GM19025 (cell line): Measurements from ENCODE around the gene EEF1AKMT1.
"Not testable (repeated sequence)": the region's sequence is repeated elsewhere in the genome, so short reads cannot be mapped to it uniquely, and the experiment has no call there.

Experiments used
- ATAC-seq: cut with Tn5 transposase; IDR thresholded peaks from one replicate; pipeline ENCODE4 v1.9.1; 2021; ENCODE audit warnings: mild to moderate bottlenecking, low read depth, moderate library complexity; ENCODE audit not compliant: unreplicated experiment

The EEF1AKMT1 gene

DNA sequence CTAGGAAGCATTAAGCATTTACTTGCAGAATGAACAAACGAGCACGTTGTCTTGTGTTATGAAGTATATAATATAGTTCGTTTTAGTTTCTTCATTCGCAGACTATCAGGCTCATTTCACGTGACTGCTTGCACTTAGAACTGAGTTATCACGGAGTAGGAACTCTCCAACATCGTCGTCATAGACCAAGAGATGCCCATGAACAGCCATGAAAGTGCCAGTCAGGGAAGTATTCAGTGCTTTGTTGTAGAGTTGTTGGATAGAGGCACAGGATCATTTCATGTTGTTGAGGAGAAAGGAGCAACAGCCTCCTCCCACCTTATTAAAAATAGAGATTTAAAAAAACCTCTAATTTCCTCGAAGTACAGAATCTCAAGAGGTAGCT lies 71.2 kb downstream of the EEF1AKMT1 start:
- ATAC-seq: no peak

DNA sequence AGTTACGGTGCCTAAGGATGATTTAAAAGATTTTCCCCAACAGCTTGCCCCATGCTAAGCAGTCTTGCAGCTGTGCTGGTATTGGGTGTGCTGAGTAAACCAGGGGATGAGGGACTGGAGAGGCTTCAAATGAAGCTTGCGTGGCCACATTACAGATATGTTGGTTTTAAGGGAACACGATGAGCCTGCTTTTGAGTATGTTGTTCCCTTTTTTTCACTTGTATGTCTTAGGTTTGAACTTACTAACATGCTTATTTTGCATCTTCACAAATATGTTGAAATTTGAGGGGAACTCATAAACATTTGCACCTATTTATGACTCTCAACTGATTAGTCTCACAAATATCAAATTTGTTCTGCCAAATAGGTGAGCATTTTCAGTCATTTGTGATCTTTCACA lies 72.3 kb downstream of the EEF1AKMT1 start:
- no peak for ATAC-seq

DNA sequence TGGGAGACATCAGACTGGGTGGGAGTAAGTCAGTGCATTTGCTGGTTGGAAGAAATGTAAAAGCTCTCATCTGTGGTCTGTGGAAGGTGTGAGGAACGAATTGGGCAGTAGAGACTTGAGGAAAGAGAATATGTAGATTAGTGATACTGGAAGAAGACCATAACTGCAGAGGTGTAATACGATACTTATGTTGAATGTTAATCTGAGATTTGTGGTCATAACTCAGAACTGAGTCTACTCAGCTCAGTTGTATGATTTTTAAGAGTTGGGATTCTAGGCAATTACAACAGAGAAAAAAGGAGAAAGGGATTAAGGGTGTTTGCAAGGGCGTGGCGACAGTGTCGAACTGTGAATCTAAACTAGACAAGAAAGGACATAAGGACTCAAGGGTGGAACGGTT lies 73.5 kb downstream of the EEF1AKMT1 start:
- no peak for ATAC-seq

DNA sequence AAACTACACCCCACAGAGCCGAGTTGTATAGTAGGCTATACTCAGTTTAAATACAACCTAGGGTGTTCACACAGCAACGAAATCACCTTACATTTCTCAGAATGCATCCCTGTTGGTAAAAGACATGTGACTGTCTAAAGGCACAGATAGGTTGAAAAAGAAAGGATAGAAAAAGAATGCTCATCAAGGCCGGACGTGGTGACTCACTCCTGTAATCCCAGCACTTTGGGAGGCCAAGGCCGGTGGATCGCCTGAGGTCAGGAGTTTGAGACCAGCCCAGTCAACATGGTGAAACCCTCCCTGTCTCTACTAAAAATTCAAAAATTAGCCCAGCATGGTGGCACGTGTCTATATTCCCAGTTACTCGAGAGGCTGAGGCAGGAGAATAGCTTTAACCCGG lies 74.0 kb downstream of the EEF1AKMT1 start:
- ATAC-seq: no peak

DNA sequence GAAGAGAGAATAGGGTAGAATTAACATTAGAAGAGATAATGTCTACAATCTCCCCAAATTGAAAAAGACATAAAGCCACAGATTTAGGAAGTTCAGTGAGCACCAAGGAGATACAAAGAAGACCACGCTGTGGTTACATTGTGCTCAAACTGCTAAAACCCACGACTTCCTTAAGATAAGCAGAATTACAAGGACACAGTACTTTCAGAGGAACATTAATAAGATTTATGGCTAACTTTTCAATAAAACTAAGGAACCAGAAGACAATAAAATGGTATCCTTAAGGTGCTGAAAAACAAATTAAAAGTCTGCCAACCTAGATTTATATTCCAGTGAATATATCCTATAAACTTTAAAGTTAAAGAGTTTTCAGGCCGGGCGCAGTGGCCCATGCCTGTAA lies 77.7 kb downstream of the EEF1AKMT1 start:
- no peak for ATAC-seq

DNA sequence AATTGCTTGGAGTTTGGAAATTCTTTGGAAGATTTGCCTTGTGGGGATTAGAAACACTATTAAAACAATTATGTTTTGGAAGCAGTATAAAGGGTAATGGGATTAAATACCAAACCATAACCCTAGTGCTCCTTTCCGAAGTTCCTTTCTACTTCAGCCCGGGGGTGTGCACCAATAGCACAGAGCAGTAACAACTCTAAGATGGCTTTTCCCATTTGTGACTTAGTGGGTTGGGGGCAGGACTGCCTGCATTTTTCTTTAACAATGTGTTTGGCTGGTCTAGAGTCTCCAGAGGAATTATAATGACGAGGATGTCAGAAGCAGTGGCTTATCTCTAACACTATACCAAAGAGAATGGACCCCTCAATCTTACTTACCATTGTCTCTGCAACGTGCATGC lies 82.1 kb downstream of the EEF1AKMT1 start:
- no peak for ATAC-seq

DNA sequence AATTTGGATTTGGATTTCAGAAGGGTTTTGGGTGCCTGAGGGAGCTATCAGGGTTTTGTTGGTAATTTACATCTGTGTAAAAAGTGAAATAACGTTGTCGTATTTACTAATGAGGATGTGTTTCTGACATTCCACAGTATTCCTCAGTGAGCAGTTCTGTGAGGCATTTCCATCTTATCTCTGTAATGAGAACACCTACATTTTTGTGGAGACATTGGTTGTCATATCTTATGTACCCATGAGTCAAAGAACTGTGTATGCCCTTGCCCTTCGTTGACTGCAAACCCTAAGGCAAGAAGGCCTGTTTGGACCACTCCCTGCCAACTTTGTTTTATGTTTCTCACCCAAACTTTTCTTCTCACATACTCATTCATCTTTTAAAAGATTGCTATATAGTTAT lies 84.5 kb downstream of the EEF1AKMT1 start:
- ATAC-seq: no peak

DNA sequence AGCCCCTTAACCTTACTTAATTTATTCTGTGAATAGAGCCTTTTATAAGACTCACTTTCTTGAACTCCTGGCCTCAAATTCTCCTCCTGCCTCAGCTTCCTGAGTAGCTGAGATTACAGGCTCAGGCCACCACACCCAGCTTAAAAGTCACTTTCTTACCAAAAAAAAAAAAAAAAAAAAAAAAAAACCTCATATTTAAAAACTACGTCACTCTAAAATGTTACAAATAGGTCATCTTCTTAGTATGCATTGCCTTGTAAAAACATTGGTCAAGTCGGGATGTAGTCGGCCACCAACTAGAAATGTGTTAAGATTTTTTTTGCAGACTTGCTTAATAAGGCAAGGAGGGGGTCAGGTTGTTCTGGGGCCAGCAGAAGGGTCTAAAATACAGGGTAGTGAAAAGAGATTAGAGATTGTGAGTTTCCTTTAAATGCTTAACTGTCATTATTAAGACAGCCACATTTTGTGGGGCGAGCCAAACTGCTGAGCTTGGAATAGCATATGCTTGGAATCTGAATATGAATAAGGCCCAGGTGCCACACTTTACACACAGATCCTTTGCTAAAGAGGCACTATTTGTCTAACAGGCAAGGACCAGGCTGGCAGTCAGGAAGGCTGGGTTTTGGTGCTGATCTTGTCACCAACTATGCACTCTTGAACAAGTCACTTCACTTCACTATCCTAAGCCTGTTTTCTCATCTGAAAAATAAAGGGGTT lies 86.7 kb downstream of the EEF1AKMT1 start:
- no peak for ATAC-seq

DNA sequence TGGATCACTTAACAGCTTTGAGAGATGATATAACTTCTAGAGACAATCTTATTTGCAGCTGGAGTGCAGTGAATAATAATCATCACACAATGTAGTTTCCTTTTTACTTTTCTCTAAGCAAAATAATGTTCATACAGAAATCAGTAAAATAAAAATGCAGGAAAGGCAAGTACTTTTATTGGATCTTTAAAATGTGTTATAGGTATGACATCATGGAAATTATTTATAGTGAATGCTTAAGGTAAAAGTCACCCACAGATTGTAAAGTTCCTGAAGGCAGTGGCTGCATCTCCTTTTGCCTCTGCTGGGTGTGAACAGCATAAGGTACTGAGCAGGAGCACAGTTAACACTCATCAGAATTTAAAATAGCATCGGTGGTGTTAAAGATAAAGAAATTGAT lies 87.6 kb downstream of the EEF1AKMT1 start:
- ATAC-seq: no peak

DNA sequence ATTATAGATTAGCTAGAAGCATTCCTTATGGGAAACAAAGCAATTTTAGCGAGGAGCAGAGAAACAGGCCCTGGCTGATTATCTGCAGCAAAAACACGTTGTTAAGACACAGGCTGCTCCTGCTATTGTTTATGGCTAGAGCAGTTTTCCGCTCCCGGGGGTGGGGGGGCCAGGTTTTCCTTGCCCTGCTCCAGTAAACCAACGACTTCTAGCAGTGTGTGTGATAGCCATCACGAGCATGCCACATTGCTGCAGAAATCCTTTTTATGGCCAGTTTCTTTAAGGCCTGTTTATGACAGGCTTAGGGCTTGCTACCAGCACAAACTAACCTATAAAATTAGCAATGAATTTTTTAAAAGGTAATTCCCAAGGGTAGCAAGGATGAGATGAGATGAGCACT lies 88.7 kb downstream of the EEF1AKMT1 start:
- ATAC-seq: no peak

DNA sequence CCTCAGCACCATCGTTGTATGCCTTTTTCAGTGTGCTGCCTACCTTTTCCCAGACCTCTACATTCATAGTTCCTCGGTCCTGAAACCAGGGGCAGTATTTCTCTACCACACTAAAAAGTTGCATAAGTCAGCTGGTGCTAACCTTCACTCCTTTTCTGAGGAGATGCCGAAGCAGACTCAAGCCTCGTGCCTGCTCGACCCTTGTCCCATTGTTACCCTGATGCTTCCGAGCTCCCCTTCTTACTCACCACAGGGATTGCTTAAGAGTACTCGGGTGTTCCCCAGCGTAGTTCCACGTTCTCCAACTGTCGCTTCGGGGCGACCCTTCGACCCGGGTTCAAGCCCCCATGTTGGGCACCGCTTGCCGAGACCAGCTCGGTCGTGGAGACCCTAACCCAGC lies 89.2 kb downstream of the EEF1AKMT1 start:
- no peak for ATAC-seq

DNA sequence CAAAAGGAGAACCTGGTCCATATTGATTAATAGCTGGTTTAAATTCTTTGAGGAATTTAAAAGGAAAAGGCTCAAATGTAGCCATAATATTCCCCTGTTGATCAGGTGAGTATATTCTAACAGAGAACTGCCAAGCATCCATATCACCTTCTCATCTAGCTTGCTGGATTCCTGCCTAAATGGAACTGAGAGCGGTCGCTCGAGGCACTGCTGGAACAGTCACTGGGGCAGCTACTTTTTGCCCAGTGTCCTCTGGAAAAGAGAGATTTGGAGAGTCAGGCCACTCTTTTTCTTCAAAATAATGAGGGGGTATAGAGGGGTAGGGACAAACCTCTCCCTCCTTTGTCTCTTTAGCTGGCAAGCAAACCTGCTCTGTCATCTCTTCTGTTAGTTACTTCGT lies 89.7 kb downstream of the EEF1AKMT1 start:
- ATAC-seq: no peak

DNA sequence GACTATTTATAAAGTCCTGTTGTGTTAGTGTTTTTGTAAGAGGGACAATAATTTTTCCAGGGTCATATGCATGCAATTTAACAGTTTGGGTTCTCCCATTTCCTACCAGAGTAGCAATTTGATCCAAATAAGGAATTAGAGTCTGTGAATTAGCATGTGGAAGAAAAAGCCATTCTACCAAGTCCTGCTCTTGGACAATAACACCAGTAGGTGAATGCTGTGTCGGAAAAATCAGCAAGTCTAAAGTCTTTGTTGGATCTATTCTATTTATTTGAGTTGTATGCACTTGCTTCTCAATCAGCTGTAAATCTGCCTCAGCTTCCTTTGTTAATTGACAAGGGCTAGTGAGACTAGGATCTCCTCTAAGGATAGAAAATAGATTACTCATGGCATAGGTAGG lies 91.7 kb downstream of the EEF1AKMT1 start:
- ATAC-seq: no peak

DNA sequence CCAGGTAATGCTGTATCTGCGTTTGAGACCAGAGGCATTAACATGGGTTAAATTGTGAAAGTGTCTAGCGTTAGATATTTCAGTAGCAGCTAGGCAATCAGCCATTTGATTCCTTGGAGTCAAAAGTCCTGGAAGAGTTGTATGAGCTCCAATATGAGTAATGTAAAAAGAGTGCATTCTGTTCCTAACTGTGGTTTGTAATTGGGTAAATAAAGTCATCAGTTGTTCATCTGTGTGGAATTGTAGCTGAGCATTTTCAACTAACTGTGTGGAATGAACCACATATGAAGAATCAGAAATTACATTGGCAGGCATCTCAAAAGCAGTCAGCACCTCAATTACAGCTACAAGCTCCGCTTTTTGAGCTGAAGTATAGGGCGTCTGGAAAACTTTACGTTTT lies 92.3 kb downstream of the EEF1AKMT1 start:
- not testable (repeated sequence) for ATAC-seq

DNA sequence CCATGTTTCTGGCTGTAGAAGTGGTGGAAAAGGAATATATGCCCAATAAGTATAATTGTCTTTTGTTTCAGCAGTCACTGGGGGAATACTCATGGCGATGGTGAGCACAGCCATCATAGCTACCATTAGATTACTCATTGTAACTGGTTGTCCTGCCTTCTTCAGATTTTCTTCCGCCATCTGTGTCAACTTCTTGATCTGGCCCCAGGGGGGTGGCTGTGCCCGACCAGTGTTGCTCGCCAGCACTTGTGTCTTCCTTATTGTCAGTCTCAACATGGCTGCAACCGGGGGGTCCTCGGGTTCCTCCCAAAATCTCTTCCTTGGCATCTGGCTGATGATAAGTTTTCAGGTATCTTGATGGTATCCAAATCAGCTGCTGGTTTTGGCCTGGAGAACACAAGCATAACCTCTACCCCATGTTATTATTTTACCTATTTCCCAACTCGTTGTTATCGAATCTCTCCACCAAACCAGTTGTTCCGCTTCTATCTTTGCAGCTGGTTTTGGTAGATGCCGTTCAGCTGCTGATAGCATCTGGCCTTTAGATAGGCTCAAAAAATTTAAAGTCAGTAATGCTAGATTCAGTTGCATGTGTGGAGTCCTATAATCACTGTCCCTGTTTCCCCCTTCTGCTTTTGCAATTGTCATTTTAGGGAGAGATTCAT lies 93.2 kb downstream of the EEF1AKMT1 start:
- no peak for ATAC-seq

DNA sequence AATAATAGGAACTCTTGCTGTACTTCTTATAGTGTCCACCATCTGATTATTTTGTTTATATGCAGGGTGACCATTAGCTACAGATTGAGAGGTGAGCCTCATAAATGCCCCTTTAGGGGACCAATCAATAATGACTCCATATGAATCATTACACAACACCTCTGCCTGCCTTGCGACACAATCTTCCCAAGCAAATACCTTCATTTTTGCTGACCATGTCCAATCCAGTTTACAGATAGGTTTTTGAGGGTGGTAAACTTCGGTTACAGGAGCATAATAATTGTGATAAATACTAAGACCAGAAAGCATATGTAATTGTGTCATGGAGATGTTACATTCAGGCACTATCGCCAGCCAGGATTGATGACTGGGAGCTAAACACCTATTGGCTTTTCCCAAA lies 93.9 kb downstream of the EEF1AKMT1 start:
- no peak for ATAC-seq
